NB4 (cell line): ENCODE data around the gene STX5.

Experiments used
- CTCF ChIP-seq: IDR thresholded peaks from one replicate; pipeline ENCODE4 v1.5.1; 2012; ENCODE audit warnings: low read depth, low read length
- MAX ChIP-seq: IDR thresholded peaks from 2 replicates; pipeline ENCODE4 v1.6.1; 2011; ENCODE audit warnings: low read depth, low read length
- POLR2A ChIP-seq: IDR thresholded peaks from 2 replicates; pipeline ENCODE4 v1.6.1; 2011; ENCODE audit warnings: mild to moderate bottlenecking; ENCODE audit not compliant: insufficient read length; ENCODE audit errors: extremely low read depth

- TF ChIP-seq CTCF = no peak
- no peak for TF ChIP-seq POLR2A
- no peak for TF ChIP-seq MAX
Measured at GRCh38 chr11:62782753-62783152, 49.1 kb downstream of the STX5 start.
